HG03095 (cell line): ENCODE results near the gene PCDHGB3.

ENCODE experiments used
- ATAC-seq: cut with Tn5 transposase; IDR thresholded peaks from one replicate; pipeline ENCODE4 v1.9.1; 2021; ENCODE audit warnings: moderate library complexity; ENCODE audit not compliant: unreplicated experiment

PCDHGB3 gene

DNA sequence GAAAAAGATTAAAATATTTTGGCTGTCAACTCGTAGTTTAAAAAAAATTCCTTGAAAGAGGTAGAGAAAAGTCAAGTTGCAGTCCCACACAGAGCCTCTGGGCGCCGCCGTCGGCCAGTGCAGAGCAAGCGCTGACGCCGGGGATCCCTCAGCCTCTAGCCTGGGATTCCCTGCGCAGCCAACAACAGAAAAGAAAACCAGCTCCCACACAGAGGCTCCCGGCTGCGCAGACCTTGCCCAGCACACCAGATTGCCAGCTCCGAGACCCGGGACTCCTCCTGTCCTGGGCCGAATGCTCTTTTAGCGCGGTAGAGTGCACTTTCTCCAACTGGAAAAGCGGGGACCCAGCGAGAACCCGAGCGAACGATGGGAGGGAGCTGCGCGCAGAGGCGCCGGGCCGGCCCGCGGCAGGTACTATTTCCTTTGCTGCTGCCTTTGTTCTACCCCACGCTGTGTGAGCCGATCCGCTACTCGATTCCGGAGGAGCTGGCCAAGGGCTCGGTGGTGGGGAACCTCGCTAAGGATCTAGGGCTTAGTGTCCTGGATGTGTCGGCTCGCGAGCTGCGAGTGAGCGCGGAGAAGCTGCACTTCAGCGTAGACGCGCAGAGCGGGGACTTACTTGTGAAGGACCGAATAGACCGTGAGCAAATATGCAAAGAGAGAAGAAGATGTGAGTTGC lies 47.6 kb downstream of the PCDHGB3 start, which contains the start of gene PCDHGB7:
Gene PCDHGB7, plus strand, starts transcription at position 184 of the 679 bp plus-strand sequence. Its CDS starts 183 bp downstream, at position 367.
- ATAC-seq: peak; percentile 71

DNA sequence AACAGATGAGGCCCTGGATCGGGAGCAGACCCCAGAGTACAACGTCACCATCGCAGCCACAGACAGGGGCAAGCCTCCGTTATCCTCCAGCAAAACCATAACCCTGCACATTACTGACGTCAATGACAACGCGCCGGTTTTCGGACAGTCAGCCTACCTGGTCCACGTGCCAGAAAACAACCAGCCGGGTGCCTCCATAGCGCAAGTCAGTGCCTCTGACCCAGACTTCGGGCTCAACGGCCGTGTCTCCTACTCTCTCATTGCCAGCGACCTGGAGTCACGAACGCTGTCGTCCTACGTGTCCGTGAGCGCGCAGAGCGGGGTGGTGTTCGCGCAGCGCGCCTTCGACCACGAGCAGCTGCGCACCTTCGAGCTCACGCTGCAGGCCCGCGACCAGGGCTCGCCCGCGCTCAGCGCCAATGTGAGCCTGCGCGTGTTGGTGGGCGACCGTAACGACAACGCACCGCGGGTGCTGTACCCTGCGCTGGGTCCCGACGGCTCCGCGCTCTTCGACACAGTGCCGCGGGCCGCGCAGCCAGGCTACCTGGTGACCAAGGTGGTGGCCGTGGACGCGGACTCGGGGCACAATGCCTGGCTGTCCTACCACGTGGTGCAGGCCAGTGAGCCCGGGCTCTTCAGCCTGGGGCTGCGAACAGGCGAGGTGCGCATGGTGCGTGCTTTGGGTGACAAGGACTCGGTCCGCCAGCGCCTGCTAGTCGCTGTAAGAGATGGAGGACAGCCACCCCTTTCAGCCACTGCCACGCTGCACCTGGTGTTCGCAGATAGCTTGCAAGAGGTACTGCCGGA lies 49.2 kb downstream of the PCDHGB3 start:
- ATAC-seq: no peak

DNA sequence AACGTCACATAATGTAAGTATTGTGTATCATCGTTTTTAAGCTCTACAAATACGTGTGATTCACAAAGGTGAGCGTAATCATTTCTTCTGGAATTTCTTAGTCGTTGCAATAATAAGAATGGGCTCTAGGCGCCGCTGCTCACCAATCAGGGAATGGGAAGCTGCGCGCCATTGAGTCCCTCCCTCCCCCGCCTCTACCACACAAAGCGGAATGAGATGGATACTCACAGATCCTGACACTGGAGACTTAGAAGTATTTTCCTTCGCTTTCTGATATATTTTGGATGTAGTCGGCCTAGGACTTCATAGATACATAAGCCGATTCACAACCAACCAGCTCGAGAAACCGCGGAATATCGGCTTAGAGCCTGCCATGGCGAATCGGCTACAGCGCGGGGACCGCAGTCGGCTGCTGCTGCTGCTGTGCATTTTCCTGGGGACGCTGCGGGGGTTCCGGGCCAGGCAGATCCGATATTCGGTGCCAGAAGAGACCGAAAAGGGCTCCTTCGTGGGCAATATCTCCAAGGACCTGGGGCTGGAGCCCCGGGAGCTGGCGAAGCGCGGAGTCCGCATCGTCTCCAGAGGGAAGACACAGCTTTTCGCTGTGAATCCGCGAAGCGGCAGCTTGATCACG lies 50.9 kb downstream of the PCDHGB3 start, which contains the start of gene PCDHGA11:
Gene PCDHGA11, plus strand, starts transcription at position 197 of the 634 bp plus-strand sequence. Its CDS starts 177 bp downstream, at position 374.
- ATAC-seq: no peak

DNA sequence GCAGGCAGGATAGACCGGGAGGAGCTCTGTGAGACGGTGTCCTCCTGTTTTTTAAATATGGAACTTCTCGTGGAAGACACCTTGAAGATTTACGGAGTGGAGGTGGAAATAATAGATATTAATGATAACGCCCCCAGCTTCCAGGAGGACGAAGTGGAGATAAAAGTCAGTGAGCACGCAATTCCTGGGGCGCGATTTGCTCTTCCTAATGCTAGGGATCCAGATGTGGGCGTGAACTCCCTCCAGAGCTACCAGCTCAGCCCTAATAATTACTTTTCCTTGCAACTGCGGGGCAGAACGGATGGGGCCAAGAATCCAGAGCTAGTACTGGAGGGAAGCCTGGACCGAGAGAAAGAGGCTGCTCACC lies 51.4 kb downstream of the PCDHGB3 start:
- ATAC-seq: no peak
